ENCODE measurements around the gene WDPCP. TPM values are rescaled to one million over a fixed set of nuclear protein-coding genes. Genes with fewer than 3 reads are reported as not detected.
"Not testable (repeated sequence)": the region's sequence is repeated elsewhere in the genome, so short reads cannot be mapped to it uniquely, and the experiment has no call there.

The WDPCP gene
- total RNA-seq, 1 donor from 2014 or later, result 12.4 TPM

- no peak for TF ChIP-seq CTCF (IDR thresholded peaks at IDR 0.05)
These were observed 7.5 kb downstream of the WDPCP start for GRCh38 chr2:63580651-63581297.

DNA sequence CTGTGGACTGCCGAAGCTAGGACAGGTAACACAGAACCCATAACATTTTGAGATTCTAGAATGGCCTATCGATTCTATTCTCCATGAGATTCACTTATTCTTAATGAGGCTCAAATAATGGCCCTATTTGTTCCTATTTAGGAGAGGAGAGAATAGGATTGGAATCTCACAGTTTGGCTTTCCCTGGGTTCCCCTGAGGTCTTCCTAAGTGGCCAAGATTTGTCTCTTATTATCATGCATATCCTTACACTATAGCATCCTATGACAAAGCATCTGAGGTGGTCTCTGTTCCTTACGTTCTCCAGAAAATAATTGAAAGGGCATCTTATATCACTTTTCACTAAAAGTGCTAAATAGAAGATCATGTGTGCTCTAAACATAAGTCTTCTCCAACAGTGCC, 9.5 kb downstream of the WDPCP start:
- no peak for DNase-seq (ENCODE audit: extremely low spot score, unreplicated experiment)
- Mint-ChIP-seq H3K36me3 (ENCODE audit: unreplicated experiment) (no peaks in the 10 kb centered on the region), H3K4me1 (ENCODE audit: unreplicated experiment) (no peaks in the 10 kb centered on the region), H3K27ac (ENCODE audit: unreplicated experiment) (no peak overlapping the region), H3K27me3 (ENCODE audit: unreplicated experiment) (no peaks in the 10 kb centered on the region), H3K4me3 (ENCODE audit: unreplicated experiment) (no peak overlapping the region), H3K9me3 (ENCODE audit: unreplicated experiment) (peaks cover 4% of the 10 kb centered on the region)
- no peak for TF ChIP-seq CTCF (IDR thresholded peaks at IDR 0.05)

More at GRCh38 chr2:63580651-63581297, 7.5 kb downstream of the WDPCP start:
- Mint-ChIP-seq H3K9me3 (ENCODE audit: unreplicated experiment) (peaks cover 4% of the 10 kb centered on the region), H3K4me1 (ENCODE audit: unreplicated experiment) (no peaks in the 10 kb centered on the region), H3K27ac (ENCODE audit: unreplicated experiment) (no peak overlapping the region), H3K4me3 (ENCODE audit: unreplicated experiment) (no peak overlapping the region), H3K36me3 (ENCODE audit: unreplicated experiment) (no peaks in the 10 kb centered on the region), H3K27me3 (ENCODE audit: unreplicated experiment) (no peaks in the 10 kb centered on the region)
- DNase-seq (ENCODE audit: extremely low spot score, unreplicated experiment), result no peak

DNA sequence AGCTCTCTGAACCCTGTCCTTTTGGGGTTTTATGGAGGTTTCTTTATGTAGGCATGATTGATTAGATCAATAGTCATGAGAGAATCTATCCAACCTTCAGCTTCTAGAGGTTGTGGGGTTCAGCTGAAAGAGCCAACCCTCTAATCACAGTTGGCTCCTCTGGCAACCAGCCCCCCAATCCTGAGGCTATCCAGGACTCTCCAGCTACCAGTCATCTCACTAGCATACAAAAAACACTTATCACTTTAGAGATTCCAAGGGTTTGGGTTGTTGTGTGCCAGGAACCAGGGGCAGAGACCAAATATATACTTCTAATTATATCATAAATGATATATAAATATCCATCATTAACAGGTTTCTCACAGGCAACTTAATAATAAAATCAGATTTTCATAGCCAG, 11.7 kb downstream of the WDPCP start:
- Mint-ChIP-seq H3K4me3 (ENCODE audit: unreplicated experiment) (no peak overlapping the region), H3K27ac (ENCODE audit: unreplicated experiment) (no peak overlapping the region), H3K9me3 (ENCODE audit: unreplicated experiment) (no peaks in the 10 kb centered on the region), H3K27me3 (ENCODE audit: unreplicated experiment) (no peaks in the 10 kb centered on the region), H3K36me3 (ENCODE audit: unreplicated experiment) (no peaks in the 10 kb centered on the region), H3K4me1 (ENCODE audit: unreplicated experiment) (no peaks in the 10 kb centered on the region)
- TF ChIP-seq CTCF (IDR thresholded peaks at IDR 0.05), result no peak
- no peak for DNase-seq (ENCODE audit: extremely low spot score, unreplicated experiment)

DNA sequence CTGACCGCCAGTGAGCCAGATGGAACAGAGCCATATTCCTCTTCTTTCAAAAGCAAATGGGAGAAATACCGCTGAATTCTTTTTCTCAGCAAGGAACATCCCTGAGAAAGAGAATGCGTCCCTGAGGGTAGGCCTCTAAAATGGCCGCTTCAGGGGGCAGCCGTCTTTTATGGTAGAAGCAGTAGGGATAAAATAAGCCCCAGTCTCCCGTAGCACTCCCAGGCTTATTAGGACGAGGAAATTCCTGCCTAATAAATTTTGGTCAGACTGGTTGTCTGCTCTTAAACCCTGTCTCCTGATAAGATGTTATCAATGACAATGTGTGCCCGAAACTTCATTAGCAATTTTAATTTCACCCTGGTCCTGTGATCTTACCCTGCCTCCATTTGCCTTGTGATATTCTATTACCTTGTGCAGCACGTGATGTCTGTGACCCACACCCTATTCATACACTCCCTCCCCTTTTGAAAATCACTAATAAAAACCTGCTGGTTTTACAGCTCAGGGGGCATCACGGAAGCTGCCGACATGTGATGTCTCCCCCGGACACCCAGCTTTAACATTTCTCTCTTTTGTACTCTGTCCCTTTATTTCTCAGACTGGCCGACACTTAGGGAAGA, 14.4 kb downstream of the WDPCP start:
- H3K27me3 Mint-ChIP-seq (ENCODE audit: unreplicated experiment); H3K9me3 Mint-ChIP-seq (ENCODE audit: unreplicated experiment); DNase-seq (ENCODE audit: extremely low spot score, unreplicated experiment); H3K4me1 Mint-ChIP-seq (ENCODE audit: unreplicated experiment); H3K36me3 Mint-ChIP-seq (ENCODE audit: unreplicated experiment); H3K27ac Mint-ChIP-seq (ENCODE audit: unreplicated experiment); H3K4me3 Mint-ChIP-seq (ENCODE audit: unreplicated experiment): not testable (repeated sequence)

- not testable (repeated sequence) for H3K4me1 Mint-ChIP-seq (ENCODE audit: unreplicated experiment); H3K4me3 Mint-ChIP-seq (ENCODE audit: unreplicated experiment); H3K27me3 Mint-ChIP-seq (ENCODE audit: unreplicated experiment); DNase-seq (ENCODE audit: extremely low spot score, unreplicated experiment); H3K36me3 Mint-ChIP-seq (ENCODE audit: unreplicated experiment); H3K27ac Mint-ChIP-seq (ENCODE audit: unreplicated experiment)
- peaks cover 15% of the 10 kb centered on the region for H3K9me3 Mint-ChIP-seq (ENCODE audit: unreplicated experiment)
These were observed 15.3 kb downstream of the WDPCP start for GRCh38 chr2:63573026-63573425.

GRCh38 chr2:63572001-63572400, 16.3 kb downstream of the WDPCP start:
- H3K4me1 Mint-ChIP-seq (ENCODE audit: unreplicated experiment), result no peaks in the 10 kb centered on the region
- TF ChIP-seq CTCF (IDR thresholded peaks at IDR 0.05), result no peak
- H3K4me3 Mint-ChIP-seq (ENCODE audit: unreplicated experiment), result no peak overlapping the region
- DNase-seq (ENCODE audit: extremely low spot score, unreplicated experiment), result no peak
- peaks cover 7% of the 10 kb centered on the region for H3K36me3 Mint-ChIP-seq (ENCODE audit: unreplicated experiment)
- no peak overlapping the region for H3K27ac Mint-ChIP-seq (ENCODE audit: unreplicated experiment)
- peaks cover 16% of the 10 kb centered on the region for H3K9me3 Mint-ChIP-seq (ENCODE audit: unreplicated experiment)
- no peaks in the 10 kb centered on the region for H3K27me3 Mint-ChIP-seq (ENCODE audit: unreplicated experiment)

All from osteocyte (in vitro differentiated cells).